Gastroesophageal sphincter (tissue), 4 donors: Measurements from ENCODE around the gene SLC5A6. TPM values are rescaled to one million over a fixed set of nuclear protein-coding genes. Genes with fewer than 3 reads are reported as not detected.

ENCODE experiments used
- ATAC-seq: fragments of 150-250 bp; one replicate; pipeline ENCODE4 v1.9.1; 2016; ENCODE audit warnings: mild to moderate bottlenecking, moderate library complexity
- H3K27ac ChIP-seq, 4 donors: fragments of 200-600 bp; sonication (generic) in 3 of 4; 1 replicate in 3 of 4; 2 replicates in 1 of 4; pipeline ENCODE4 v1.5.1; 2016 to 2019
- H3K27me3 ChIP-seq: fragments of 200-600 bp; sonication (generic); one replicate; pipeline ENCODE4 v1.5.1; 2019
- H3K36me3 ChIP-seq, 2 donors: fragments of 200-600 bp; sonication (generic); one replicate each; pipeline ENCODE4 v1.5.1; 2019; ENCODE audit warnings: control low read depth in 1 of 2
- H3K4me1 ChIP-seq, 3 donors: fragments of 200-600 bp; sonication (generic); 1 replicate in 2 of 3; 2 replicates in 1 of 3; pipeline ENCODE4 v1.5.1; 2016 to 2019; ENCODE audit warnings: control low read depth in 2 of 3
- H3K4me3 ChIP-seq, 2 donors: fragments of 200-600 bp; sonication (generic); one replicate each; pipeline ENCODE4 v1.5.1; 2019; ENCODE audit warnings: mild to moderate bottlenecking in 1 of 2, moderate library complexity in 1 of 2
- H3K9me3 ChIP-seq, 3 donors: fragments of 200-600 bp; sonication (generic); one replicate each; pipeline ENCODE4 v1.5.1; 2017 to 2019; ENCODE audit warnings: control low read depth in 2 of 3
- CTCF ChIP-seq, 4 experiments: fragments of 200-600 bp in 2 of 4; fragments of 450-650 bp in 2 of 4; sonication (generic) in 1 of 4; IDR thresholded peaks; one replicate each; pipeline ENCODE4 v1.5.1; 2017 to 2019; ENCODE audit warnings: antibody characterized with exemption in 4 of 4, mild to moderate bottlenecking in 2 of 4, moderate library complexity in 2 of 4
- EP300 ChIP-seq: sonication (generic); formaldehyde crosslinking; IDR thresholded peaks from one replicate; pipeline ENCODE4 v1.6.1; 2017; ENCODE audit warnings: antibody characterized with exemption, mild to moderate bottlenecking
- POLR2A ChIP-seq, 2 donors: fragments of 450-650 bp; IDR thresholded peaks; one replicate each; pipeline ENCODE4 v1.6.1; 2017; ENCODE audit warnings: antibody characterized with exemption in 2 of 2, mild to moderate bottlenecking in 2 of 2, moderate library complexity in 1 of 2
- POLR2AphosphoS5 ChIP-seq: sonication (generic); formaldehyde crosslinking; IDR thresholded peaks from one replicate; pipeline ENCODE4 v1.6.1; 2017; ENCODE audit warnings: antibody characterized with exemption
- WGBS, 2 donors: methylation state at CpG; one replicate each; pipeline ENCODE4 v1.1.5; 2018; ENCODE audit warnings: low coverage in 1 of 2; 5-methylcytosine and 5-hydroxymethylcytosine counted together
- total RNA-seq, 4 donors: library from RNA; depleted of rRNA; stranded (reverse); fragments of >200 nt; gene quantifications; one replicate each; pipeline ENCODE4 v1.1.0, GENCODE V29; 2016

Gene SLC5A6
- total RNA-seq, 4 donors from 2014 or later = 8.3 to 16.8 (median 13.5) TPM

- no peak for TF ChIP-seq POLR2A (IDR thresholded peaks at IDR 0.05)
- no peak for TF ChIP-seq CTCF (IDR thresholded peaks at IDR 0.05)
- no peak for TF ChIP-seq POLR2AphosphoS5
- no peak for TF ChIP-seq EP300
- Histone ChIP-seq H3K27me3 (no peaks in the 10 kb centered on the region), H3K9me3 (no peaks in the 10 kb centered on the region), H3K36me3 (peaks cover 0 to 92% of the 10 kb centered on the region in 2 donors), H3K27ac (no peak overlapping the region), H3K4me1 (no peaks in the 10 kb centered on the region), H3K4me3 (no peak overlapping the region)
- ATAC-seq = no peak
- 89 to 95% methylated on average over 4 to 8 of the region's 9 CpGs for WGBS, 2 donors
These were observed 28.3 kb upstream of the SLC5A6 start for GRCh38 chr2:27240406-27240805.

- no peak overlapping the region for H3K27ac ChIP-seq
- H3K4me1 ChIP-seq = no peaks in the 10 kb centered on the region
- no peaks in the 10 kb centered on the region for H3K27me3 ChIP-seq
- no peak overlapping the region for H3K4me3 ChIP-seq
- no peaks in the 10 kb centered on the region for H3K9me3 ChIP-seq
- ATAC-seq = no peak
- TF ChIP-seq POLR2A (IDR thresholded peaks at IDR 0.05) (no peak), POLR2AphosphoS5 (no peak), EP300 (no peak), CTCF (IDR thresholded peaks at IDR 0.05) (no peak)
- 80% methylated on average over 1 of the region's 8 CpGs; no CpG with 5 or more reads in 1 of the 2 donors for whole genome bisulfite sequencing, 2 donors
- peaks cover 0 to 100% of the 10 kb centered on the region in 2 donors for H3K36me3 ChIP-seq
These were observed 26.9 kb upstream of the SLC5A6 start for GRCh38 chr2:27238976-27239375.

GRCh38 chr2:27237341-27237945 is 25.4 kb upstream of the SLC5A6 start:
- H3K4me3 ChIP-seq = no peak overlapping the region
- TF ChIP-seq EP300 (no peak), CTCF (IDR thresholded peaks at IDR 0.05) (no peak), POLR2AphosphoS5 (no peak), POLR2A (IDR thresholded peaks at IDR 0.05) (no peak)
- no peaks in the 10 kb centered on the region for H3K9me3 ChIP-seq
- no peaks in the 10 kb centered on the region for H3K4me1 ChIP-seq
- 80 to 100% methylated on average over 1 to 4 of the region's 15 CpGs for WGBS, 2 donors
- no peak overlapping the region for H3K27ac ChIP-seq
- ATAC-seq = no peak
- peaks cover 0 to 100% of the 10 kb centered on the region in 2 donors for H3K36me3 ChIP-seq
- no peaks in the 10 kb centered on the region for H3K27me3 ChIP-seq

GRCh38 chr2:27236626-27237025 is 24.6 kb upstream of the SLC5A6 start:
- H3K27me3 ChIP-seq = no peaks in the 10 kb centered on the region
- 96 to 100% methylated on average over 3 of the region's 3 CpGs for WGBS, 2 donors
- H3K36me3 ChIP-seq = peaks cover 0 to 100% of the 10 kb centered on the region in 2 donors
- no peak overlapping the region for H3K27ac ChIP-seq
- ATAC-seq = no peak
- no peak overlapping the region for H3K4me3 ChIP-seq
- no peaks in the 10 kb centered on the region for H3K4me1 ChIP-seq
- no peak for TF ChIP-seq CTCF (IDR thresholded peaks at IDR 0.05)
- no peak for TF ChIP-seq POLR2A (IDR thresholded peaks at IDR 0.05)
- TF ChIP-seq EP300 = no peak
- TF ChIP-seq POLR2AphosphoS5 = no peak
- no peaks in the 10 kb centered on the region for H3K9me3 ChIP-seq

GRCh38 chr2:27236136-27236535 is 24.1 kb upstream of the SLC5A6 start:
- Histone ChIP-seq H3K9me3 (no peaks in the 10 kb centered on the region), H3K4me3 (no peak overlapping the region), H3K4me1 (no peaks in the 10 kb centered on the region), H3K27me3 (no peaks in the 10 kb centered on the region), H3K36me3 (peaks cover 0 to 100% of the 10 kb centered on the region in 2 donors), H3K27ac (no peak overlapping the region)
- 96 to 100% methylated on average over 1 to 5 of the region's 12 CpGs for WGBS, 2 donors
- ATAC-seq = no peak
- TF ChIP-seq POLR2A (IDR thresholded peaks at IDR 0.05) (no peak), CTCF (IDR thresholded peaks at IDR 0.05) (no peak)
